Superior temporal gyrus (tissue), 1 donor: Measurements from ENCODE around the gene NLRC5.
"Not testable (repeated sequence)": the region's sequence is repeated elsewhere in the genome, so short reads cannot be mapped to it uniquely, and the experiment has no call there.

Source experiments
- DNase-seq: peaks from one replicate; pipeline ENCODE4 v3.0.0-alpha.2; 2016; ENCODE audit errors: extremely low spot score

NLRC5 gene

DNA sequence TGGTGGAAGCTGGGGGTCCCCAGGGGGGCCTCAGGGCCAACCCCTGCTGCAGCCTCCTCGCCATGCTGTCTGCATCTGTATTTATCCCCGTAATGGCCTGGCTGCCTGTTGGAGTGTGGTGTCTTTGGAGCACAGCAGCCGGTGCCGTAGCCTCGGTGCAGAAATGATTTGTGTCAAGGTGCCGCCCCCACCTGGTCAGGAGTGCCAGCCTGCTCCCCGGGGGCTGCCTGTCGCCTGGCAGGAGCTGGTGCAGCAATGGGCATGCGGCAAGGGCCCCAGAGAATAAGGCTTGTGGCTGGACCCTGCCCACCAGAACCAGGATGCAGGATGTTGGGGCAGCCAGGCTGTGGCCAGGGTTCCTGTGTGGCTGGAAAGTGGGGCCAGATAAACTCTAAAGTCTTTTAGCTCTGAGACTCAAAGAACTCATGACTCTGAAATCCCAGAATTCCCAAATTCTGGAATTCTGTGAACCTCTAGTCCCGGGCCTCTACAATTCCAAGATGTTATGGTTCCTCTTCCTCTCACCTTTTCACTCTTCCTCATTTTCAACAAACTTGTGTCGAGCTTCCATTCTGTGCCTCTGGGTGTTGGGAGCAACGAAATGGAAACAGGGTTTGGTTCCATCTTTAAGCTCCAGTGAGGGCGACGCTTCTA, 109.0 kb downstream of the NLRC5 start:
- no peak for DNase-seq

DNA sequence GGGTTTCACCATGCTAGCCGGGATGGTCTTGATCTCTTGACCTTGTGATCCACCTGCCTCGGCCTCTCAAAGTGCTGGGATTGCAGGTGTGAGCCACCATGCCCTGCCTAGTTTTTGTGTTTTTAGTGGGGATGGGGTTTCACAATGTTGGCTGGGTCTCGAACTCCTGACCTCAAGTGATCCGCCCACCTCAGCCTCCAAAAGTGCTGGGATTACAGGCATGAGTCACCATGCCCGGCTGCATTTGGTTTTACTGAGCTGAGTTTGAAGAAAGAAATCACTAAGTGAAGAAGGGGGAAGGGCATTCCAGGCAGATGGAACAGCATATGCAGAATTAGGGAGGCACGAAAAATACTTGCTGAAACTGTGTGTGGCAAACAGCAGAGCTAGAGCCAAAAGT, 110.6 kb downstream of the NLRC5 start:
- DNase-seq: not testable (repeated sequence)

DNA sequence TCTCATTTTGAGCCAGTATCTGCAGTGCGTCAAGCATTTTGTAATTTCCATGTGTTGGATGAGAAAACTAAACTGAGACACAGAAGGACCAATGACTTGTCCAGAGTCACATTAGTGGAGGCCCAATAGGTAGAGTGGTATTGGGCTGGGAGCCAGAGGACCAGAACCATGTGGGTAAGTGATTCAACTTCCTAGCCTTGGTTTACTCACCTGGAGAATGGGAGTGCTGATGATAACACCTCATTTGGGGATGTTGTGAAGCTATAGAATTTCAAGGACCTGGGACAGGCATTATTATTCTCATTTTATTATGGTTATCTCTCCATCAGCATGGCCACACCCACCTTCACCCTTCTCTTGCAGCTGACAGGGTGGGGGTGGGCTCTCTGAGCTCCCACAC, 111.1 kb downstream of the NLRC5 start:
- DNase-seq: no peak

DNA sequence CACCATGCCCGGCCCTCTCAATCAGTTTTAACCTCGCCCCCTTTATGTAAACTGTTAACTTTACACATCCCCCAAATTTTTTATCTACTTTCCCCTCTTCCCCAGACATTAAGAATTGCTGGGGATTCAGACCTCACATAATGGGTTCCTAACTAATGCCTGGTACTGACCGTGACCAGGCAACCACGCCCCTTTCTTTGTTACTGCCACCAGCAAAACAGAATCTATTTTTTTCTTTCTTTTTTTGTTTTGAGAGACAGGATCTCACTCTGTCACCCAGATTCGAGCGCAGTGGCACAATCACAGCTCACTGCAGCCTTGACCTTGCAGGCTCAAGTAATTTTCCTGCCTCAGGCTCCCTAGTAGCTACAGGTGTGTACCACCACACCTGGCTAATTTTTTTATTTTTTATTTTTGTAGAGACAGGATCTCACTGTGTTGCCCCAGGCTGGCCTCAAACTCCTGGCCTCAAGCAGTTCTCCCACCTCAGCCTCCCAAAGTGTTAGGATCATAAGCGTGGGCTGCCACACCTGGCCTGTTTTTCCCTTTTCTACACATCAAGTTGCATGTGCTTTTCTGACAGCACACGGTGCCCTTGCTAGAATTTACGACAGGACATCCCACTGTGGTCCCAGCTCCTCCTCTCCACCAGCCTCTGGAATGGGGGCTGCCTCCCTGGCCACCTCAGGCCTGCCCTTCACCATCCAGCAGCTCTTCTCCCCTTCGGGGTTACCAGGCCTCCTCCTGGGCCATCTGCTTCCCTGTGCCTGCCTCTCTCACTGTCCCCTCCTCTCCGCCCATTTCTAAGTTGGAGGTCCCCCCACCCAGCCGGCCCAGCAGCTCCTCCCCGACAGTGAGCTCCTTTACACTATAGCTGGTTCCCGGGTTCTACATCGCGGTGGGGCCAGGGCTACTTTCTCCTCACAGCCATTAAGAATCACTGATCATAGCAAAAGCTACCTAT, 113.8 kb downstream of the NLRC5 start:
- DNase-seq: peak; percentile 67

DNA sequence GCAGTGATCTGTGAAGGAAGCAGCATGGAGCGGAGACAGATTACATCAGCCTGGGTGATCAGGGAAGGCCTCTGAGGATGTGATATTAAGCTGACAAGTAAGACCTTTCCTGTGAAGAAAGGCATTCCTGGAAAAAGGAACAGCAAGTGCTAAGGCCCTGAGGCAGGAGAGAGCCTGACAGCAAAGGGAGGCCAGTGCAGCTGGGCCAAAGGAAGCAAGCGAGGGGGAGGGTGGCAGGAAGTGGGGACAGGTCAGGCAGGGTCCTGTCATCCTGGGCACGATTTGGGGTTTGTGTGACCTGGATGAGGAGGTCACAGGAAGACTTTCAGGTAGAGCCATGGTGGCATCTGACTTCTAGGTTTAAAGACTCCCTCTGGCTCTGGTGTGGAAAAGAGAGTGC, 115.3 kb downstream of the NLRC5 start:
- DNase-seq: no peak

DNA sequence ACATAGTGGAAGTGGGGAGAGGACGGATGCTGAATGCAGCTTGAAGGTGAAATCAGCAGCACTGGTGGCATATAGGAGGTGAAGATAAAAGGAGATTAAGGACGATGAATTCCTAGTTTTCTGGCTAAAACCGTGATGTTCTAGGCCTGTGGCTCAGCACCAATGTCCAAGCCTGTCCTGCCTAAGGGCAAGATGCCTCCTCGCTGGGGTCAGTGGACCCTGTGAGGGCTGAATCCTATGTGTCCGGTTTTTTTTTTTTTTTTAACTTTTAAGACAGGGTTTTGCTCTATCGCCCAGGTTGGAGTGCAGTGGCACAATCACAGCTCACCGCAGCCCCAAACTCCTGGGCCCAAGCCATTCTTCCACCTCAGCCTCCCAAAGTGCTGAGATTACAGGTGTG, 115.8 kb downstream of the NLRC5 start:
- DNase-seq: no peak

DNA sequence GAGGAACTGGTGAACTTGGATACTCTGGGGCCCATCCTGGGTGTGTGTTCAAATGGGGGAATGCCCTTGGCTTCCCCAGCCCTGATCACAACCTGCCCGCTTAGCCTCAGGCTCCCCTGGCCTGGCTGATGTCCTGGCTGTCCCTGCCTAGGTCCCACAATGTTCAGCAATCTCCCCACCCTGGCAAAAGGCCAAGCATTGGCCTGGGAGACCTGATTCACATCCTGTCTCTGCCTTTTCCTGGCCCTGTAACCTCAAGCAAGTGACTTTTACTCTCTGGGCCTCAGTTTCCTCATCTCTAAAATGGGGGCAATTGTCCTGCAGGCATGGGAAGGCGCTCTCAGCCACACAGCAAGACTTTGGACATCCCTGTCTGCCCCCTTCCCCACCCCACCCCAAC, 117.4 kb downstream of the NLRC5 start:
- DNase-seq: no peak

DNA sequence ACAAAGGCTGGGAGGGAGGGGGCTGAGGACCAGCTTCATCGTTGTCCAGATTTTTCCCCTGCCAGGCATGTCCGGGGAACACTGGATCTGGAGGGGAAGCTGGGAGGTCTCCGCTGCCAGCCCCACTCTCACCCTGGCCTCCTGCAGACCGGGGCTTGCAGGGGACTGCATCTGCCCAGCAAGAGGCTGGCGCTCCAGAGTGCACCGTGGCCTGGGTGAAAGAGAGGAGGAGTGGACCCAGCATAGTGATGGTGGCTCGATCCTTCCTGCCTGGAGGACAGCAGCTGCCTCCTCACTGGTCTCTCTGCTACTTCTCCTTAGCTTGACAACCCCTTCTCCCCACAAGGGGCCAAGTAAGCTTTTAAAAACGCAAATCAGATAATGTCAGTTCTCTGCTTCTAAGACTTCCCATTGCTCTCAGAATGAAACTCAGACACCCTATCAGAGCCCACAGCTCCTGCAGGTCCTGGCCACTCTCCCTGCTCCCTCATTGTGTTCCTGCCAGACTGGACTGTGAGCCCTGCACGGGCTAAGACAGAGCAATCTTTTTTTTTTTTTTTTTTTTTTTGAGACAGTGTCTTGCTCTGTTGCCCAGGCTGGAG, 118.1 kb downstream of the NLRC5 start:
- DNase-seq: no peak

DNA sequence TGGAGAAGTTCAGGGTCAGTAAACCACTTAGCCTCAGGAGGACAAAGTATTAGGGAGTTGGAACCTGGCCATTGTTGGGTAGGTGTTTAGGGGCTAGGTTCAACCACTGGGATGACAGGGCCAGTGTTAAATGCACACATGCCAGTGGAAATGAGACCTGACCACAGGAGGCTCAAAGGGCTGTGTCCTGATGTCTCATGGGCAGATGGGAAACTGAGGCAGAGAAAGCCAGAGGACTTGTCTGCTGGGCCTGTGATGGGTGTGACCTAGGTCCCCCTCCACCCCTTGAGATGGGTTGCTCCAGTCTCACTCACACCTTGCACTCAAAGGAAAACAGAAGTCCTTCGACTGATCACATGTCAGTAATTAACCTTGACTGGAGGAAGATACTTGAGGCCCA, 119.1 kb downstream of the NLRC5 start:
- DNase-seq: no peak

DNA sequence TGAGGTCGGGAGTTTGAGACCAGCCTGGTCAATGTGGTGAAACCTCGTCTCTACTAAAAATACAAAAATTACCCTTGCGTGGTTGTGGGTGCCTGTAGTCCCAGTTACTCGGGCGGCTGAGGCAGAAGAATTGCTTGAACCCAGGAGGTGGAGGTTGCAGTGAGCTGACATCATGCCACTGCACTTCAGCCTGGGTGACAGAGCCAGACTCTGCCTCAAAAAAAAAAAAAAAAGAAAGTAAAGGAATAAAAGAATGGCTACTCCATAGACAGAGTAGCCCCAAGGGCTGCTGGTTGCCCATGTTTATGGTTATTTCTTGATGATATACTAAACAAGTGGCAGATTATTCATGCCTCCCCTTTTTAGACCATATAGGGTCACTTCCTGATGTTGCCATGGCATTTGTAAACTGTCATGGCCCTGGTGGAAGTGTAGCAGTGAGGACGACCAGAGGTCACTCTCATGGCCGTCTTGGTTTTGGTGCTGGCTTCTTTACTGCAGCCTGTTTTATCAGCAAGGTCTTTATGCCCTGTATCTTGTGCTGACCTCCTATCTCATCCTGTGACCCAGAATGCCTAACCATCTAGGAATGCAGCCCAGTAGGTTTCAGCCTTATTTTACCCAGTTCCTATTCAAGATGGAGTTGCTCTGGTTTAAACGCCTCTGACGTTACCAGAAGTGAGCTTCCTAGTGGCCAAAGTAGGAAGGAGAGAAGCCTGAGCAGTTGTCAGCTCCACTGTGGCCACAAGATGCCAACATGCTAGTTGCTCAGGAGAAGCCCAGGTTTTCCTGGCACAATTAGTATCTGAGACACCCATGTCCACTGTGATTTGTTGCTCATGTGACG, 120.1 kb downstream of the NLRC5 start:
- not testable (repeated sequence) for DNase-seq

DNA sequence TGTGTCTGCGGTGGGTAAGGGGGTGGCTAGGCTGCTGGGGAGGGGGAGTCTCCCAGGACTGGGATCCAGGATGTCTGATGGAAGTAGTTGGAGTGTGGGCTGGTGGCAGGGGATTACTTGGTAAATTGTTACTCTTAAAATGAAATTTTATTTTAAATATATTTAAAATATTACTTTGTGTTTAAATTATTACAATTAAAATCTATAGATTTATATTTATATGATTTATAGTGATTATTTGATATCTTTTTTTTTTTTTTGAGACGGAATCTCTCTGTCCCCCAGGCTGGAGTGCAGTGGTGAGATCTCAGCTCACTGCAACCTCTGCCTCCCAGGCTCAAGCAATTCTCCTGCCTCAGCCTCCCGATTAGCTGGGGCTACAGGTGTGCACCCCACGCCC, 121.6 kb downstream of the NLRC5 start:
- DNase-seq: no peak

DNA sequence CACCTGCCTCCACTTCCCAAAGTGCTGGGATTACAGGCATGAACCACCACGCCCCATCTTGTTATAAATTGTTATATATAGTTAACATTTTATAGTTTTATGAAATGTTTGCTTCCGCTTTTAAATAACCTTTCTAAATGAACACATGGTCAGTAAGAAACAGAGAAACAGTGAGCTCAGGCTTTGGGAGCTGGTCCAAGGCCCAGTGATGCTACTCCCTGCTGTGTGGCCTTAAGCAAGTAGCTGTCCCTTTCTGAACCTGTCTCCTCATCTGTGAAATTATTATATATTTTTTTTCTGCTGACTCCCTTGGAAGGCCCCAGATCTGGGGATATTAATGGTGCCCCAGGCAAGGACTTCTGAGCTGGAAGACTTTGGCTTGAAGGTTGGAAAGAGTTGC, 122.1 kb downstream of the NLRC5 start:
- no peak for DNase-seq

DNA sequence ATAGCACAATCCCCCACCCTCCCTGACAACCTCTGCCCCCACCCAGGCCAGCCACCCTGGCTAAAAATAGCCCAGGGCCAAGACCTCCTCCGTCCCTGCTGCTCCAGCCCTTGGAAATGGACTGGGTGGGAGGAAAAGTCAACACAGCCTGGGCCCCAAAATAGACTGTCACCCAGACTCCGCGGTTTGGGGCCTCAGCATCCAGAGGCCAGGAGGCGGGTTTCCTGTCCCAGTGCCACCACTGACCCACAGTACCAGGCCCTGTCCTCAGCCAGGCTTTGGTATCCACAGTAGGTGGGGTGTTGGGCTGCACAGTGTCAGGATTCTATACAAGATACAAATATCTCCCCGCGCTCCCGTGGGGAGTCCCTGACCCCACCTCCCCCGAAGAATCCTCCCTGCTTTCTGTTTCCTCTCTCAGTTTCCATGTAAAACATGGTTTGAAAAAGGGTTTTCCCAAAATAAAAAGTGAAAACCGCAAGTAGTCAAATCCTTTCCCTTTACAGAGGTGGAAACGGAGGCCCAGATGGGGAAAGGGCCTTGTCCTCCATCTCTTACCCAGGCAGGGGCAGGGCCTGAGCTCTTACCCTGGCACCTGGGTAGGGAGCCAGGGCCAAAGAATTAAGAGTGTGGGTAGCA, 123.2 kb downstream of the NLRC5 start:
- no peak for DNase-seq

DNA sequence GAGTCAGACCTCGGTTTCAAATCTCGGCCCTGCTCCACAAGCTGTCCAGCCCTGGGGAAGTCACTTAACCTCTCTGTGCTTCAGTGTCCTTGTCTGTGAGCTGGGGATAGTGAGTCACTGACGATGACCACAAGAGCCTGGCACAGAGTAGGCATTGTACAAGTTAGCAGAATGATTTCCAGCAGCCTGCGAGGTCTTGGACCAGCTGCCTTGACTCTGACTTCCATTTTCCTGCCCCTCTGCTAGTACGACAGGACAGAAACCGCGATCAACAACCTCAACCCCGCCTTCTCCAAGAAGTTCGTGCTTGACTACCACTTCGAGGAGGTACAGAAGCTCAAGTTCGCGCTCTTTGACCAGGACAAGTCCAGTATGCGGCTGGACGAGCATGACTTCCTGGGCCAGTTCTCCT, 123.7 kb downstream of the NLRC5 start:
- DNase-seq: no peak

DNA sequence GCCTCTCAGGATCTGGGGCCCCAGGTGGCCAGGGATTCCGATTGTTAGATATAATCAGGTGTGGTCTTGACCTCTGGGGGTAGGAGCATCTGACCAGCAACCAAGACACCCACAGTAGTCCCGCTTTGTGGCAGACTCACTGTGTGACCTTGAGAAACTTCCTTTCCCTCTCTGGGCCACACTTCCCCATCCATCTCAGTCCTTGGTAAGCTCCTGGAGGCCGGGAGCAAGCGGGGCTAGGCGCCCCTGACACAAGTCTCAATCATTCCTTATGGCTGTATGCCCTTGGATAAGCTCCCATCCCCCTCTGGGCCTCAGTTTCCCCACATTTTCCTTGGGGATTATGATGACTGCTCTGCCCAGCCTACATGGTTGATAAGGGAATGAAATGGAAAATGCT, 124.3 kb downstream of the NLRC5 start:
- DNase-seq: no peak

DNA sequence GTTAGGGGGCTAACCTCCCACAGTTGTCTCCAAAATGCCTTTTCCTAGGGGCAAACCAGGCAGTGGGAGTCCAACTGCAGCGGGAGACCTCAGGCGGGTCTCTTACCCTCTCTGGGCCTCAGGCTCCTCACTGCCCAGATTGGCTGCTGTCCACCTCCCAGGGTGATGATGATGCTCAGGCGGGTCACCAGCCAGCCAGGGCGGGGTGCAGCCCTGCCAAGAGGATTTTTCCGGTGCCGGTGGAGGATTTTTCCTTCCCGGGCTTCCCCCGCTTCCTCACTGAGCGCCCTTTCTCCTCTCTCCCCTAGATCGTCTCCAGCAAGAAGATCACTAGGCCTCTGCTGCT, 125.8 kb downstream of the NLRC5 start:
- DNase-seq: no peak

DNA sequence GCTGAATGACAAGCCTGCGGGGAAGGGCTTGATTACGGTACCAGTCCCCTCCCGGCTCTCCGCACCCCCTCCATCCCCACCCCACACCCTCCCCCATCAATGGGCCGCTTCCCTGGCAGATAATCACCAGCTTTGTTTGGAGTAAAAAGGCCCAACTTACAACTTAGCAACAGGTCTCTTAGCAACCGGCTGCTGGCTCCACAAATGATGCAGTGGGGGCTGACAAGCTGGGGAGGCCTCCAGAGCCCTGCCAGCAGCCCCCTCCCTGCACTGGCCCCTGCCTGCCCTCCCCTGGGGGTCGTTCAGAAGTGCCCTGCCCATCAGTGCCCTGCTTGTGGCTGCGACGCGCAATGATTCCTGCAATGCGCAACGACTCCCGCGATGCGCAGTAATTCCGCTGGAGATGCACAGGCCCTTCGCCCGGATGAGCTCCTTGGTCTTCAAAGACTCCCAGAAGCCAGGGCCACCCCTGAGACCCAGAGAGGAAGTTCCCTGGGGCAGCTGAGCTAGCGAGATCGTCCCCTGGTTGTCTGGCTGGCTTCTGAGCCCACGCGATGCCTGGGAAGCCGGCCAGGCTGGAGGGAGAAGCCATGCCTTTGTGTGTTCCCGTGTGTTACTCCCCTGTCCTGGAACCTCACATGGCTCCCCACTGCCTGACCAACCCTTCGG, 126.3 kb downstream of the NLRC5 start:
- DNase-seq: peak; percentile 90

DNA sequence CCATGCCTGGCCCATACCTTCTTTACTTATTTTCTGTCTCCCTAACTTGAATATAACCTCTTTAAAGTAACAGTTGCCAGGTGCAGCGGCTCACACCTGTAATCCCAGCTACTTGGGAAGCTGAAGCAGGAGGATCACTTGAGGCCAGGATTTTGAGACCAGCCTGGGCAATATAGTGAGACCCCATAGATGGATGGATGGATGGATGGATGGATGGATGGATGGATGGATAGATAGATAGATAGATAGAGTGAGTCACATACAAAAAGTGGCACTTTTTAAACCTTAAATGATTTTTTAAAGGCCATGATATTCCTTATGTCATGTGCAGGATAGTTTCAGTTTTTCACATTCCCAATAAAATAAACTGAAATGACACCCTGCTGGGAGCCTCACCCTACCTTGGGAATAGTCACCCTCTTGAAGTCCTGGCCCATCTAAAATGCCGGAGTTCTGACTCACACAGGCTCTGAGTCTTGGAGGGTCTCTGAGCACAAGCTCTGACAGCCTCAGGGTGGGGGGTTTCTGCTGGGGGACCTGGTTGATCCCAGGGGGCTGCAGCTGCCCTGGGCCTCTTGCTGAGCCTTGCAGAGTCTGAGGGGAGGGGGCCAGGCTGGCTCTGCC, 129.2 kb downstream of the NLRC5 start:
- DNase-seq: no peak

DNA sequence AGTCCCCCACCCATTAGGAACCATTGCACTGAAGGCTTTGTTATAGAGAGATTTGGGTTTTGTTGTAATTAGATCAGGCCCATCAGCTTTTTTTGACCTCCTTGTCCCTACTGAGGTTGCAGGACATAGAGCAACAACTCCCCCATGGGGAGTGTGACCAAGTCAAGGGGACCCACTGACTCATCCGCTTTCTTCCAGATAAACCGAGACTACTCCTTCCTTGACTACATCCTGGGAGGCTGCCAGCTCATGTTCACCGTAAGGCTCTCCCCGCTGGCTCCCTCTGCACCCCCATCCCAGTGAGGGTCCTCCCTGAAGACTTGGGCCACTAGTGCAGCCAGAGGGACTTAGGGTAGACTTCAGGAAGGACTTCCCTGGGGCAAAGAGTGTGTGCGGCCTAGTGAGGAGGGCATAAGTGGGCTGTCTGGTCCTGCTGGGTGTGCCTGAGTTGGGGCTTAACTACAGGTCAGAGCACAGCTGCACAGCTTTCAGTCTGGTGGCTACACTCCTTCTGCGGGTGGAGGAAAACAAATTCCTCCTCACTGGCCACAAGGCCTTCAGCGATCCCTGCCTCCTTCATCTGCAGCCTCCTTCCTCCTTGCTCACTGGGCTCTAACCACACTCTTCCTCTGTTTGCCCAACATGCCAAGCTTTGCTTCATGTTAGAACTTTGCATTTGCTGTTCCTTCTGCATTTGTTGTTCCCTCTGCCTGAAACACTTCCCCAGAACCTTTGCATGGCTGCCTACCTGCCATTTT, 134.0 kb downstream of the NLRC5 start:
- no peak for DNase-seq
